Measurements from ENCODE around the gene EFCAB11.

The EFCAB11 gene

GRCh38 chr14:89811954-89812575, 142.5 kb downstream of the EFCAB11 start:
- no peak for DNase-seq

- DNase-seq, result no peak
These were observed 144.4 kb downstream of the EFCAB11 start for GRCh38 chr14:89810101-89810500.

- no peak for DNase-seq
These were observed 146.6 kb downstream of the EFCAB11 start for GRCh38 chr14:89807892-89808291.

DNA sequence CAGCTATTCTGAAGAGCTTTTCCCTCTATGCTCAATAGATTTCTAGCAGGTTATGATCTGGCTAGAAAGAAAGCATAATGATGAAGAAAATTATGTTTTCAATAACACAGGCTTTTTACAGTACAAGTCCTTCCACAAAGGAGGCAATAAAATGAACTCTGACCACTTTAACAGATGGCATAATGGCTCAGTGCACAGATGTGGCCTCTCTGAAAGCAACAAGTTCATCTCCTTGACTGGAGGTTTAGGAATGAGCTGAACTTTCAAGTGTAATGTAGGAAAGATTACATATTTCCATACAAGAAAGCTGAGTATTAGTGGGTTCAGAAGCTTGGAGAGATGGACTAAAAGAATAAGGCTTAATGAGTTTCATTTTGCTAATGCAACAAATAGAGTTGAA, 147.4 kb downstream of the EFCAB11 start:
- DNase-seq, result no peak

- no peak for DNase-seq
These were observed 148.1 kb downstream of the EFCAB11 start for GRCh38 chr14:89806451-89806850.

GRCh38 chr14:89805501-89805900, 149.0 kb downstream of the EFCAB11 start:
- no peak for DNase-seq

- no peak for DNase-seq
These were observed 151.0 kb downstream of the EFCAB11 start for GRCh38 chr14:89803542-89803941.

GRCh38 chr14:89801136-89801535, 153.4 kb downstream of the EFCAB11 start:
- DNase-seq, result no peak

- no peak for DNase-seq
These were observed 156.2 kb downstream of the EFCAB11 start for GRCh38 chr14:89798212-89798773.

DNA sequence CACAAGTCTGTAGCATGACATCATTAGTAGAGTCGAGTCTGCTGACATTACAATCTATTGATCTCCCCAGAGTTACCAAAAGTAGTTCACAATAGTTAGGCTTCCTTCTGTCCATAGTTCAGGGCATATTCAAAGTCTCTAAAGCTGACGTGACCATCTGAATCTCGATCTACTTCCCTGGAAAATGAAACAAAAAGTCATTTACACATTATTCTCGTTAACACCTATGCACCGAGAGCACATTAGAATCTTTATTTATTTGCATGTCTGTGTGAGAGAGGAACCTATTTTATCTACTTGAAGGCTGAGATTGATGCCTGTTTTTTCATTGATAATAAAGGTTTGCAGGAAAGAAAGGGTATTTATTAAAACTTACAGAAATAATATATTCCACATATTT, 157.4 kb downstream of the EFCAB11 start:
- DNase-seq, result no peak

DNA sequence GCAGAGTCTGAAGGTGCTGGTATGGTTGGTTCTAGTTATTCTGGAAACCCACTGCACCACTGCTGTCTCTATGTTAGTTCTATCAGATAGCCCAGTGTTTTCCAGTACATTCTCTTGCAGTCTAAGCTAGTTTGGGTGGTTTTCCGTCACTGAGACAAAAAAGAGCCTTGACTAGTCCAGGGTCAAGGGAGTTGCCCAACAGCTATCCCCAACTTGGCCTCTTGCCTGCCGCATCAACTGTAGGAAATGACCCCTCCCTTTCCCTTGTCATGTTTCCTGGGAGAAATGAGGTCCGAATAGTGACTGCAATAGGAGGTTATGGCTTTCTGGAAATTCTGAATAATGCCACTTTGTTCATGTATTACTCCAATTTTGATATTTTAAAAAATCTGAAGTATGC, 160.4 kb downstream of the EFCAB11 start:
- DNase-seq, result no peak

DNA sequence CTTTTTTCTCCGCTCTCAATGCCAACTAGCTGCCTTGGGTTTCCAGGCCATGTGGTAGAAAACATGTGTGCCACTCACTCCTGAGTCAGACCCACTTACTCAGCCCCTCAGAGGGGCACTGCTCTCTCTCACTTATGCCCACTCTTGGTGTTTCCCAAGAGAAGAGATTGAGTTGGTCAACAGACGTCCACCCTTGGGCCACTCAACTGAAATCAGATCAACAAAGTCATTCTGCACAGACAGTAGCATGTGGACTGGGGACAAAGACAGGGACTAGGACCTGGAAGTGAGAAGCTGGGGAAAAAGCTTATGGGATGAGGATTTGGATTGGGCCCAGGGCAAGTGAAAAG, 161.2 kb downstream of the EFCAB11 start:
- DNase-seq, result no peak

DNA sequence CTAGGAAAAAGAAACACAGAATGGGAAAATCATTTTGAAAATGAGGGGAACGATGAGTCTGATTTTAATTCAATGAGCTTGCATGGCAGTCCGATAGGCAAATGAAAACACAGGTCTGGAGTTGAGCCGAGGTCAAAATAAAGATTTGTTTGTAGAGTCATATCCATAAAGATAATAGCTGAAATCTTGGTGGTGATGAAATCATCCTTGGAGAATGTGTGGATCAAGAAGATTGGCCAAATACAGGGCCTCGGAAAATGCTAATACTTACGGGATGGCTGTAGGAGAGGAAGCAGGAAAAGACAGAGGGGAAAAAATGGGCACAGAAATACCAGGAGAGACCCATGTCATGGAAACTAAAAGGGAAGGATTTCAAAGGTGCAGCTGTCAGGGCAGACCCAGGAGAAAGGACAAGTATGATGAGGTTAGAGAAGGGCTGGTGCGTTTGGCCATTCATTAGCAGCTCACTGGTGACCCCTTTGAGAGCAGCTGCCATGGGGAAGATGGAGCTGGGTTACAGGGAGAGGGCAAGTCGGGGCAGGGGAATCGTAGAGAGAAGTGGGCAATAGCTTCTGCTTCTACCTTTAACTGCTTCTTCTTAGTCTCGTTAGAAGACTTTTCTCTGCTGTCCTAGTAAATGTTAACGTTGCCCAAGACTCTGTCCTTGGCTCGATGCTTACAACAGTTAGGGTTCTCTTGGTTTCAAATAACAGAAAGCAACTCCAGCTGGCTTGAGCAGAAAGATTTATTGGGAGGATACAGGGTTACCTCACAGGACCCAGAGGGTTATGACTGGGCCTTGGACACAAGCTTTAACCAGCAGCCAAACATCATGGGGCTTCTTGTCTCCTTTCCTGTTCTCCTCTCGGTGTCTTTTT, 161.8 kb downstream of the EFCAB11 start:
- DNase-seq, result no peak

- no peak for DNase-seq
These were observed 167.0 kb downstream of the EFCAB11 start for GRCh38 chr14:89787525-89787924.

DNA sequence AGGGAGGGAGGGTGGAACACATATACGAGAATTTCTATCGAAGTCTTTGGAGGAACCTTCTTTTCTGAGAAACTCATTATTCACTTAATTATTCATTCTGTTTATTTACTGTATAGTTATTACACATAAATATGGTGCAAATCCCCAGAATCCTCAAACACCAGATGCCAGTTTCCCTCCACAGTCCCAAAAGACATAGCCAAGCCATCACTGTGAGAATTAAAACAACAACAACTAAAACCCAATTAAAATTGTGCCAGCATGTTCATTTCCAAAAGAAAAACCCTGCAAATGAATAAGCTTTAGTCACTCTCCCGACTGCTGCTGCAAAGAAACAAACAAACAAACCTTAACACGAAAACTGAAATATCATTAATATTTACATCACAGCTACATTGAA, 173.5 kb downstream of the EFCAB11 start:
- no peak for DNase-seq

- no peak for DNase-seq
These were observed 174.8 kb downstream of the EFCAB11 start for GRCh38 chr14:89779707-89780106.

GRCh38 chr14:89775946-89776345, 178.6 kb downstream of the EFCAB11 start:
- DNase-seq, result no peak

DNA sequence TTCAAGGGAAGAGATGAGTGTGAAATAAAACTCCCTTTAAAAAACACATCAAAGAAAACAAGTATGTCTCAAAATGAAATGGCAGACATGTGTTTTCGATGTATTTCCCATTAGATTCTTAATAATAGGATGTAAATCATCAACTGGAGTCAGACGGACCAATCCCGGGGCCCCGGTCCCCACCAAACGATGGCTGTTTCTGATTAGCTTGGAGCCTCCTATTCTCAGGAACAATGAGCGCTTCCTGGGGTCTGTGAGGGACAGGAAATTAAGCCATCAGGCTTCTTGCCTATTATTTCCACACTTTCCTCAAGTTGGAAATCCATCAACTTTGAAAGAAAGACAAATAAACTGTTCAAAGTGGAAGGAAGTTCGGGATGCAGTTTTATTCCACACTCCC, 179.4 kb downstream of the EFCAB11 start:
- DNase-seq, result no peak

GRCh38 chr14:89773644-89774316, 180.8 kb downstream of the EFCAB11 start:
- peak; percentile 1 to 64 (median 38) for DNase-seq

DNA sequence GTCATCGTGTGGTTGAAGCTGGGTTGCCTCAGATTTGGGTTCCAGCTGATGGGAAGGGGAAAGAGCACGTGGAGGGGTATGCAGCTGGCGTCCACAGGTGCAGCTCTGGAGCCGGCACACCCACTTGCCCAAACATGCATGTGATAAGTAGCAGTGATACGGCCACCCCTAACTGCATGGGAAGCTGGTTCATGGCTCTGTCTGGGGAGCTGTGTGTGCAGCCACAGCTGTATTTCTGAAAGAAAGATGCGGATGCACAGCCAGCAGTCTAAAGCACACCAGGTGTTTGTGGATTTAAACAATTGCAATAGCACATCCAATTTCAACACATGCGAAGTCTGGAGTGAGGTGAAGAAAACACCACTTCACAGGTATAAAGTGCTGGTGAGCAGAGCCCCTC, 181.4 kb downstream of the EFCAB11 start:
- DNase-seq, result peak in 1 of 6 experiments; percentile 18

DNA sequence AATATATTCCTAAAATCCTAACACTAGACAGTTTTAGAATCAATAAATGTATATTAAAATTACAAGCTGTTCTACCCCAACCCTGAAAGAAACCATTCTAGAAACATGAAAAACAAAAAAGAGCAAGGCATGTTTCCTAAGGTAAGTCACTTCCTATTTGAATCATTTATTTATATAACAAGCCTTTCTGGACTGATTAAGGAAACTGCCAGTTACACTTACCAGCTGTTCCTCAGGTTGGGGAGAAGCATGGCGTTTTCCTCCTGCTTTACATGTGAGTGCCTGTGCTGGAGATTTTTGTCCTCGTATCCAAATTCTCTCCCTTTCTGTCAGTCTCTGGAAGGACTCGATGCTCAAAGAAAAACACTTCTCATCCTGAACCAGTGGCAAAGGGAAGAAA, 183.3 kb downstream of the EFCAB11 start:
- DNase-seq, result no peak

DNA sequence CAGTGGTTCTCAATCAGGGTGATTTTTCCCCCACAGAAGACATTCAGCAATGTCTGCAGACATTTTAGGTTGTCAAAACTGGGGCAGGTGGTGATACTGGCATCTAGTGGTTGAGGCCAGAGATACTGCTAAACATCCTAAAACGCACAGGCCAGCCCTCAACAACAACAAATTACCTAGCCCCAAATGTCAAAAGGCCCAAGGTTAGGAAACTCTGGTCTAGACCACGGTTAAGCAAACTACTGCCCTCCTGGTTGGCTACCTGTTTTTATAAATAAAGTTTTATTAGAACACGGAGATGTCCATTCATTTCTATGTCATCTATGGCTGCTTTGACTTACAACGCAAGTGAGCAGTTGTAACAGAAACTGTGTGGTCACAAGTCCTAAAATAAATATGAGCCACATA, 186.7 kb downstream of the EFCAB11 start:
- peak; percentile 19 to 77 (median 51) for DNase-seq

DNA sequence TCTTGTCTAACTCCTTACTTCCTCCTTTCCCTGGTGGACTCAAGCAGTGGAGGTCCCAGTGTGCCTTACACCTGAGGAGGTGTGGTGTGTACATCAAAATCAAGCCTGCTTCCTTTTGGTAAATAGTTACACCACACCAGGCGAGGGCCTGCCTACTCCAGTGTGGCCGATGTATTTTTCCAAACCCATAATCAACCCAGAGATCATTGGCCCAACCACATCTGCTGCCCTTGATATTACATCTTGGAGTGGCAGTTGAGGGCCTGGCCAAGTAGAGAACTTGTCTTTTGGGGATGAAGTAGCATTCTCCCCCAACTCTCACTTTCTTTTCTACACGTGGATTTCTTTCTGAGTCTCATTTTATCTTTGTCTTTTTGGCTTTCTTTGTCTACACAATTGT, 187.4 kb downstream of the EFCAB11 start:
- peak in 1 of 6 experiments; percentile 16 for DNase-seq

GRCh38 chr14:89765346-89765745, 189.2 kb downstream of the EFCAB11 start:
- DNase-seq, result peak in 1 of 6 experiments; percentile 10
